Skeletal muscle satellite cell (primary cell): ENCODE results near the gene OXNAD1.

Experiments used
- H3K27me3 ChIP-seq: 2 replicates; pipeline ENCODE4 v1.7.0; 2013; ENCODE audit warnings: low read length; ENCODE audit not compliant: control insufficient read depth, insufficient read depth
- H3K36me3 ChIP-seq: 2 replicates; pipeline ENCODE4 v1.7.0; 2013; ENCODE audit warnings: mild to moderate bottlenecking, control low read depth, low read length; ENCODE audit not compliant: insufficient read depth
- H3K4me1 ChIP-seq: 2 replicates; pipeline ENCODE4 v1.7.0; 2013; ENCODE audit warnings: low read length; ENCODE audit not compliant: control insufficient read depth, insufficient read depth
- H3K4me2 ChIP-seq: 2 replicates; pipeline ENCODE4 v1.7.0; 2013; ENCODE audit warnings: mild to moderate bottlenecking, low read length
- H3K4me3 ChIP-seq: 2 replicates; pipeline ENCODE4 v1.7.0; 2013; ENCODE audit warnings: low read length
- H3K9ac ChIP-seq: 2 replicates; pipeline ENCODE4 v1.7.0; 2013; ENCODE audit warnings: mild to moderate bottlenecking, low read depth, low read length, moderate library complexity
- H3K9me3 ChIP-seq: replicated peaks from 2 replicates; pipeline ENCODE4 v1.7.0; 2013; ENCODE audit warnings: mild to moderate bottlenecking, control low read depth, low read length

Gene OXNAD1

GRCh38 chr3:16248556-16248955 is 16.5 kb upstream of the OXNAD1 start:
- Histone ChIP-seq H3K27me3 (no peaks in the 10 kb centered on the region), H3K4me1 (peaks cover 21% of the 10 kb centered on the region), H3K9ac (no peak overlapping the region), H3K9me3 (no peaks in the 10 kb centered on the region), H3K4me2 (no peak overlapping the region), H3K36me3 (no peaks in the 10 kb centered on the region), H3K4me3 (no peak overlapping the region)

- Histone ChIP-seq H3K27me3 (no peaks in the 10 kb centered on the region), H3K9me3 (no peaks in the 10 kb centered on the region), H3K36me3 (no peaks in the 10 kb centered on the region), H3K4me2 (no peak overlapping the region), H3K4me1 (peaks cover 17% of the 10 kb centered on the region), H3K9ac (no peak overlapping the region), H3K4me3 (no peak overlapping the region)
Measured at GRCh38 chr3:16249336-16249735, 15.7 kb upstream of the OXNAD1 start.

GRCh38 chr3:16249886-16250285 is 15.1 kb upstream of the OXNAD1 start:
- Histone ChIP-seq H3K4me2 (no peak overlapping the region), H3K9ac (no peak overlapping the region), H3K4me3 (no peak overlapping the region), H3K27me3 (no peaks in the 10 kb centered on the region), H3K36me3 (no peaks in the 10 kb centered on the region), H3K4me1 (peaks cover 13% of the 10 kb centered on the region), H3K9me3 (no peaks in the 10 kb centered on the region)

GRCh38 chr3:16251316-16252085 is 13.5 kb upstream of the OXNAD1 start:
- H3K9ac ChIP-seq: no peak overlapping the region
- no peaks in the 10 kb centered on the region for H3K27me3 ChIP-seq
- no peak overlapping the region for H3K4me2 ChIP-seq
- H3K4me3 ChIP-seq: no peak overlapping the region
- no peaks in the 10 kb centered on the region for H3K36me3 ChIP-seq
- no peaks in the 10 kb centered on the region for H3K9me3 ChIP-seq
- peaks cover 13% of the 10 kb centered on the region for H3K4me1 ChIP-seq

- Histone ChIP-seq H3K27me3 (no peaks in the 10 kb centered on the region), H3K9ac (no peak overlapping the region), H3K4me2 (no peak overlapping the region), H3K4me1 (peaks cover 12% of the 10 kb centered on the region), H3K36me3 (no peaks in the 10 kb centered on the region), H3K9me3 (no peaks in the 10 kb centered on the region), H3K4me3 (no peak overlapping the region)
Measured at GRCh38 chr3:16252243-16252978, 12.6 kb upstream of the OXNAD1 start.

- no peaks in the 10 kb centered on the region for H3K9me3 ChIP-seq
- H3K4me2 ChIP-seq: no peak overlapping the region
- no peak overlapping the region for H3K4me3 ChIP-seq
- no peak overlapping the region for H3K9ac ChIP-seq
- no peaks in the 10 kb centered on the region for H3K27me3 ChIP-seq
- H3K4me1 ChIP-seq: peaks cover 7% of the 10 kb centered on the region
- no peaks in the 10 kb centered on the region for H3K36me3 ChIP-seq
Measured at GRCh38 chr3:16252988-16253387, 12.0 kb upstream of the OXNAD1 start.

- H3K4me3 ChIP-seq: no peak overlapping the region
- H3K9ac ChIP-seq: no peak overlapping the region
- H3K9me3 ChIP-seq: no peaks in the 10 kb centered on the region
- no peak overlapping the region for H3K4me2 ChIP-seq
- peaks cover 7% of the 10 kb centered on the region for H3K4me1 ChIP-seq
- H3K27me3 ChIP-seq: no peaks in the 10 kb centered on the region
- peaks cover under 1% of the 10 kb centered on the region for H3K36me3 ChIP-seq
Measured at GRCh38 chr3:16253601-16254000, 11.4 kb upstream of the OXNAD1 start.

- Histone ChIP-seq H3K4me3 (no peak overlapping the region), H3K4me1 (peaks cover 7% of the 10 kb centered on the region), H3K27me3 (no peaks in the 10 kb centered on the region), H3K9ac (no peak overlapping the region), H3K9me3 (no peaks in the 10 kb centered on the region), H3K36me3 (peaks cover 14% of the 10 kb centered on the region), H3K4me2 (no peak overlapping the region)
Measured at GRCh38 chr3:16254916-16255315, 10.1 kb upstream of the OXNAD1 start.

- Histone ChIP-seq H3K9me3 (no peaks in the 10 kb centered on the region), H3K9ac (no peak overlapping the region), H3K4me1 (peaks cover 7% of the 10 kb centered on the region), H3K4me3 (no peak overlapping the region), H3K36me3 (peaks cover 18% of the 10 kb centered on the region), H3K4me2 (no peak overlapping the region), H3K27me3 (no peaks in the 10 kb centered on the region)
Measured at GRCh38 chr3:16255326-16255725, 9.7 kb upstream of the OXNAD1 start.

GRCh38 chr3:16255726-16256125 is 9.3 kb upstream of the OXNAD1 start:
- Histone ChIP-seq H3K4me2 (no peak overlapping the region), H3K36me3 (peaks cover 21% of the 10 kb centered on the region), H3K4me1 (peaks cover 7% of the 10 kb centered on the region), H3K27me3 (no peaks in the 10 kb centered on the region), H3K9ac (no peak overlapping the region), H3K4me3 (no peak overlapping the region), H3K9me3 (no peaks in the 10 kb centered on the region)

GRCh38 chr3:16257309-16257708 is 7.7 kb upstream of the OXNAD1 start:
- Histone ChIP-seq H3K36me3 (peaks cover 27% of the 10 kb centered on the region), H3K4me2 (no peak overlapping the region), H3K9me3 (no peaks in the 10 kb centered on the region), H3K9ac (no peak overlapping the region), H3K27me3 (no peaks in the 10 kb centered on the region), H3K4me1 (peaks cover 7% of the 10 kb centered on the region), H3K4me3 (no peak overlapping the region)

GRCh38 chr3:16258177-16258576 is 6.8 kb upstream of the OXNAD1 start:
- Histone ChIP-seq H3K9ac (no peak overlapping the region), H3K4me3 (no peak overlapping the region), H3K36me3 (peaks cover 27% of the 10 kb centered on the region), H3K27me3 (no peaks in the 10 kb centered on the region), H3K4me2 (no peak overlapping the region), H3K9me3 (no peaks in the 10 kb centered on the region), H3K4me1 (peaks cover 12% of the 10 kb centered on the region)
